Suppressor macrophage treated with lipopolysaccharide for 1 hour (primary cell): ENCODE data around the gene CLUH.

Experiments
- DNase-seq, 3 donors: peaks; one replicate each; pipeline ENCODE4 v3.0.0-alpha.2; 2020 to 2022

The CLUH gene

GRCh38 chr17:2711608-2712299, at the start of gene CLUH:
Gene CLUH (minus strand): TSS chr17:2711764. CDS start chr17:2711661, 103 bp downstream.
- DNase-seq = peak; percentile 99 to 100 (median 100)

- DNase-seq = no peak
These were observed 47.3 kb upstream of the CLUH start for GRCh38 chr17:2758870-2759269.

- no peak for DNase-seq
These were observed 44.5 kb upstream of the CLUH start for GRCh38 chr17:2755891-2756724.

GRCh38 chr17:2751491-2751890, 39.9 kb upstream of the CLUH start:
- no peak for DNase-seq

GRCh38 chr17:2750721-2751120, 39.2 kb upstream of the CLUH start:
- no peak for DNase-seq

- peak; percentile 84 to 96 (median 92) for DNase-seq
These were observed 38.2 kb upstream of the CLUH start for GRCh38 chr17:2749784-2750181.

GRCh38 chr17:2749058-2749783, 37.7 kb upstream of the CLUH start, which contains the start of gene CCDC92B:
Gene CCDC92B (minus strand): TSS chr17:2749652. CDS start chr17:2735145, 14,507 bp downstream.
- no peak for DNase-seq

GRCh38 chr17:2745317-2746037, 33.9 kb upstream of the CLUH start:
- no peak for DNase-seq

GRCh38 chr17:2737693-2738092, 26.1 kb upstream of the CLUH start:
- no peak for DNase-seq

GRCh38 chr17:2736956-2737355, 25.4 kb upstream of the CLUH start:
- no peak for DNase-seq

GRCh38 chr17:2735896-2736295, 24.3 kb upstream of the CLUH start:
- no peak for DNase-seq

GRCh38 chr17:2734939-2735338, 23.4 kb upstream of the CLUH start:
- no peak for DNase-seq

- no peak for DNase-seq
These were observed 20.2 kb upstream of the CLUH start for GRCh38 chr17:2731807-2732206.

- no peak for DNase-seq
These were observed 19.3 kb upstream of the CLUH start for GRCh38 chr17:2730764-2731353.

GRCh38 chr17:2724784-2725164, 13.2 kb upstream of the CLUH start:
- DNase-seq = peak; percentile 54 to 82 (median 69)

- DNase-seq = peak in 2 of 3 donors; percentile 19 to 41
These were observed 12.6 kb upstream of the CLUH start for GRCh38 chr17:2723997-2724783.

- no peak for DNase-seq
These were observed 12.0 kb upstream of the CLUH start for GRCh38 chr17:2723505-2723996.

GRCh38 chr17:2722611-2723010, 11.0 kb upstream of the CLUH start:
- no peak for DNase-seq

- DNase-seq = peak in 1 of 3 donors; percentile 19
These were observed 10.0 kb upstream of the CLUH start for GRCh38 chr17:2721603-2722002.

- no peak for DNase-seq
These were observed 8.3 kb upstream of the CLUH start for GRCh38 chr17:2719861-2720260.
